Activated CD4-positive, alpha-beta T cell treated with anti-CD3 and anti-CD28 coated beads, Interleukin-2, amount 50 U/mL, for 24 hours (primary cell): ENCODE measurements around the gene F8A2.
"Not testable (repeated sequence)": the region's sequence is repeated elsewhere in the genome, so short reads cannot be mapped to it uniquely, and the experiment has no call there.

Experiments used
- DNase-seq, 2 donors: peaks; one replicate each; pipeline ENCODE4 v3.0.0-alpha.2; 2020; ENCODE audit warnings: low read depth in 1 of 2, low spot score in 1 of 2

F8A2 gene

GRCh38 chrX:155381843-155382528 is at the start of gene F8A2:
F8A2 (plus strand) TSS chrX:155382095; CDS start chrX:155382115, 20 bp downstream.
- DNase-seq: not testable (repeated sequence)

GRCh38 chrX:155333544-155334100 is 48.3 kb upstream of the F8A2 start:
- DNase-seq: no peak

- DNase-seq: no peak
Measured at GRCh38 chrX:155334486-155335336, 47.2 kb upstream of the F8A2 start, which contains the start of gene CLIC2. CLIC2 (minus strand) TSS chrX:155334614; CDS start chrX:155334427, 187 bp downstream.

GRCh38 chrX:155335337-155335712 is 46.6 kb upstream of the F8A2 start:
- DNase-seq: not testable (repeated sequence)

DNA sequence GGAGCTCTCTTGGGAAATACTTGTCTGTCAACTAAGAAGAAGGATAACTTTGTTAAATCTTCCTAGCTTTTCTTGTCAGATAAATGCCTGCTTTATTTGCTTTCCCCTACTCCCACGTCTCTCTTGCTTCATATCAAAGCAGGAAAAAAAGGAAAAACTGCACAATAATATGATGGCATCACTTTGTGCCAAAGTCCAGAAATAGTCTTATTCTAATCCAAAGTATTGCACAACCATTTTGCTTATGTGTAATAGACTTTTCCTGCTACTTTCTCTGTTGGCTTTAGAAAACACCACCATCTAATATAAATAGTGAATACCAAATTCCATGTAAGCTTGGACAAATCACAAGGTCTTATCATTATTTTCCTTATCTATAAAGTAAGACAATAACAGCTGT is 36.2 kb upstream of the F8A2 start:
- not testable (repeated sequence) for DNase-seq

- DNase-seq: not testable (repeated sequence)
Measured at GRCh38 chrX:155349448-155349847, 32.4 kb upstream of the F8A2 start.

GRCh38 chrX:155363712-155364111 is 18.2 kb upstream of the F8A2 start:
- not testable (repeated sequence) for DNase-seq

GRCh38 chrX:155373777-155374458 is 8.0 kb upstream of the F8A2 start:
- not testable (repeated sequence) for DNase-seq

DNA sequence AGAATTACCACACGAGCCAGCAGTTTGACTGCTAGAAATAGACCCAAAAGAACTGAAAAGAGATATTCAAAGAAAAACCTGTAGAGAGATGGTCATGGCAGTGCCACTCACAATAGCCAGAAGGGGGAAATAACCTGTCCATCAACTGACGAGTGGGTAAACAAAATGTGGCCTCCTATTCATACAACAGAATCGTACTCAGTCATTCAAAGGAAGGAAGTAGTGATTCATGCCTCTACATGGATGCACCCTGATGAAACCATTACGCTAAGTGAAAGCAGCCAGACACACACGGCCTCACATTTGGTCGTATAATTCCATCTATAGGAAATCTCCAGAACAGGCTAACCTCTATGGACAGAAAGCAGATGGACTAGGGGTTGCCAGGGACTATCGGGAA is 2.1 kb upstream of the F8A2 start:
- DNase-seq: not testable (repeated sequence)

DNA sequence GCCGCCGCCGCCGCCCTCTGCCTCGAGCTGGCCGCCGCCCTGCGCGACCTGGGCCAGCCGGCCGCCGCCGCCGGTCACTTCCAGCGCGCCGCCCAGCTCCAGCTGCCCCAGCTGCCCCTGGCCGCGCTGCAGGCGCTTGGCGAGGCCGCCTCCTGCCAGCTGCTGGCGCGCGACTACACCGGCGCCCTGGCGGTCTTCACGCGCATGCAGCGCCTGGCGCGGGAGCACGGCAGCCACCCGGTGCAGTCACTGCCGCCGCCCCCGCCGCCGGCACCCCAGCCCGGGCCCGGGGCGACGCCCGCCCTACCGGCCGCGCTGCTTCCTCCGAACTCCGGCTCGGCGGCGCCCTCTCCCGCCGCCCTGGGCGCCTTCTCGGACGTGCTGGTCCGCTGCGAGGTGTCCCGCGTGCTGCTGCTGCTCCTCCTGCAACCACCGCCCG is 653 bp downstream of the F8A2 start:
- DNase-seq: not testable (repeated sequence)

GRCh38 chrX:155389634-155390033 is 7.7 kb downstream of the F8A2 start:
- DNase-seq: no peak

- not testable (repeated sequence) for DNase-seq
Measured at GRCh38 chrX:155394747-155395276, 12.9 kb downstream of the F8A2 start.

- DNase-seq: no peak
Measured at GRCh38 chrX:155406429-155406828, 24.5 kb downstream of the F8A2 start.

- no peak for DNase-seq
Measured at GRCh38 chrX:155417769-155418168, 35.9 kb downstream of the F8A2 start.
